WTC11 (cell line): ENCODE measurements around the gene USH2A. TPM values are rescaled to one million over a fixed set of nuclear protein-coding genes. Genes with fewer than 3 reads are reported as not detected.

ENCODE experiments used
- ATAC-seq: fragments of 200-7000 bp; cut with Tn5 transposase; 2 replicates; pipeline ENCODE4 v1.10.0; 2021; ENCODE audit warnings: mild to moderate bottlenecking, moderate library complexity
- CTCF ChIA-PET: fragments of 300-600 bp; sonication (Branson Sonifier 250); formaldehyde crosslinking; loops from one replicate; lab custom pipeline; 2021; ENCODE audit warnings: antibody characterized with exemption; lab: Charles Lee
- POLR2A ChIA-PET: fragments of 350-600 bp; sonication (Branson Sonifier 250); formaldehyde crosslinking; loops from one replicate; lab custom pipeline; 2021; ENCODE audit warnings: antibody characterized with exemption; lab: Charles Lee
- DNase-seq: peaks from one replicate; pipeline ENCODE4 v3.0.0; 2021; ENCODE audit warnings: low spot score
- H3K27ac Mint-ChIP-seq: 2 replicates; pipeline ENCODE4 v1.8.0; 2021; ENCODE audit warnings: mixed read lengths
- H3K27me3 Mint-ChIP-seq: 2 replicates; pipeline ENCODE4 v1.8.0; 2021; ENCODE audit warnings: low read depth, mild to moderate bottlenecking, moderate library complexity, mixed read lengths
- H3K36me3 Mint-ChIP-seq: 2 replicates; pipeline ENCODE4 v1.8.0; 2021; ENCODE audit warnings: mixed read lengths
- H3K4me1 Mint-ChIP-seq: 2 replicates; pipeline ENCODE4 v1.8.0; 2022; ENCODE audit warnings: mixed read lengths
- H3K4me3 Mint-ChIP-seq: 2 replicates; pipeline ENCODE4 v1.8.0; 2021; ENCODE audit warnings: mild to moderate bottlenecking, moderate library complexity, mixed read lengths
- H3K9me3 Mint-ChIP-seq: 2 replicates; pipeline ENCODE4 v1.8.0; 2021; ENCODE audit warnings: mixed read lengths
- ESRRA ChIP-seq: sonication (generic); formaldehyde crosslinking; IDR thresholded peaks from 2 replicates; pipeline ENCODE4 v1.8.1; 2022; ENCODE audit warnings: mild to moderate bottlenecking, missing genetic modification reagents, borderline replicate concordance
- FOXJ3 ChIP-seq: sonication (generic); formaldehyde crosslinking; IDR thresholded peaks from 2 replicates; pipeline ENCODE4 v1.9.0; 2021; ENCODE audit warnings: missing genetic modification reagents, mild to moderate bottlenecking, borderline replicate concordance
- FOXP1 ChIP-seq: sonication (generic); formaldehyde crosslinking; IDR thresholded peaks from 2 replicates; pipeline ENCODE4 v1.8.0; 2022; ENCODE audit warnings: missing genetic modification reagents, mild to moderate bottlenecking, moderate library complexity, borderline replicate concordance
- IRF2 ChIP-seq: sonication (generic); formaldehyde crosslinking; IDR thresholded peaks from 2 replicates; pipeline ENCODE4 v1.8.0; 2022; ENCODE audit warnings: low read depth, missing genetic modification reagents, borderline replicate concordance
- JAZF1 ChIP-seq: fragments of 250-450 bp; sonication (Bioruptor Pico); IDR thresholded peaks from 2 replicates; pipeline ENCODE4 v1.9.0; 2021; ENCODE audit warnings: moderate library complexity, mild to moderate bottlenecking, inconsistent platforms
- NFE2L1 ChIP-seq: sonication (generic); formaldehyde crosslinking; IDR thresholded peaks from 2 replicates; pipeline ENCODE4 v1.8.1; 2023; ENCODE audit warnings: missing genetic modification reagents
- NR2C2 ChIP-seq: sonication (generic); formaldehyde crosslinking; IDR thresholded peaks from 2 replicates; pipeline ENCODE4 v1.8.0; 2022; ENCODE audit warnings: mild to moderate bottlenecking, missing genetic modification reagents
- PRRX2 ChIP-seq: fragments of 250-450 bp; sonication (Bioruptor Pico); IDR thresholded peaks from 2 replicates; pipeline ENCODE4 v1.8.0; 2021; ENCODE audit warnings: mild to moderate bottlenecking
- SMAD3 ChIP-seq: sonication (generic); formaldehyde crosslinking; IDR thresholded peaks from 2 replicates; pipeline ENCODE4 v1.8.0; 2022; ENCODE audit warnings: missing genetic modification reagents, mild to moderate bottlenecking, borderline replicate concordance
- SP1 ChIP-seq: sonication (generic); formaldehyde crosslinking; conservative IDR thresholded peaks from 2 replicates; pipeline ENCODE4 v1.8.1; 2022; ENCODE audit warnings: missing genetic modification reagents
- TCF7 ChIP-seq: sonication (generic); formaldehyde crosslinking; IDR thresholded peaks from 2 replicates; pipeline ENCODE4 v1.8.0; 2022; ENCODE audit warnings: mild to moderate bottlenecking, low read depth, missing genetic modification reagents, moderate library complexity
- ZNF121 ChIP-seq: sonication (generic); formaldehyde crosslinking; IDR thresholded peaks from 2 replicates; pipeline ENCODE4 v1.8.0; 2023; ENCODE audit warnings: missing genetic modification reagents
- ZNF263 ChIP-seq: sonication (generic); formaldehyde crosslinking; IDR thresholded peaks from 2 replicates; pipeline ENCODE4 v1.8.1; 2022; ENCODE audit warnings: low read depth, mild to moderate bottlenecking, moderate library complexity, missing genetic modification reagents
- ZNF671 ChIP-seq: fragments of 250-450 bp; sonication (Bioruptor Pico); IDR thresholded peaks from 2 replicates; pipeline ENCODE4 v1.8.0; 2021; ENCODE audit warnings: mild to moderate bottlenecking
- total RNA-seq: library from RNA; stranded (reverse); gene quantifications from 3 replicates; pipeline ENCODE4 v1.2.3, GENCODE V29; 2021
- TF ChIP-seq, protein P1 (sequence below): sonication (generic); formaldehyde crosslinking; IDR thresholded peaks from 2 replicates; pipeline ENCODE4 v1.8.1; 2023; ENCODE audit warnings: mild to moderate bottlenecking, missing genetic modification reagents
- TF ChIP-seq, protein P2 (sequence below): sonication (generic); formaldehyde crosslinking; IDR thresholded peaks from 2 replicates; pipeline ENCODE4 v1.8.1; 2023; ENCODE audit warnings: mild to moderate bottlenecking, missing genetic modification reagents, borderline replicate concordance
- TF ChIP-seq, protein P3 (sequence below): fragments of 250-450 bp; sonication (Bioruptor Pico); IDR thresholded peaks from 2 replicates; pipeline ENCODE4 v1.8.0; 2021; ENCODE audit warnings: mild to moderate bottlenecking
- TF ChIP-seq, protein P4 (sequence below): fragments of 250-450 bp; sonication (Bioruptor Pico); IDR thresholded peaks from 2 replicates; pipeline ENCODE4 v2.1.2; 2022; ENCODE audit warnings: mild to moderate bottlenecking, moderate library complexity
- TF ChIP-seq, protein P5 (sequence below): sonication (generic); formaldehyde crosslinking; IDR thresholded peaks from 2 replicates; pipeline ENCODE4 v1.8.0; 2022; ENCODE audit warnings: mild to moderate bottlenecking, missing genetic modification reagents
- TF ChIP-seq, protein P6 (sequence below): sonication (generic); formaldehyde crosslinking; IDR thresholded peaks from 2 replicates; pipeline ENCODE4 v1.8.1; 2023; ENCODE audit warnings: mild to moderate bottlenecking, moderate library complexity, missing genetic modification reagents
- TF ChIP-seq, protein P7 (sequence below): sonication (generic); formaldehyde crosslinking; IDR thresholded peaks from 2 replicates; pipeline ENCODE4 v1.8.0; 2022; ENCODE audit warnings: mild to moderate bottlenecking, missing genetic modification reagents
- TF ChIP-seq, protein P8 (sequence below): fragments of 250-450 bp; sonication (Bioruptor Pico); IDR thresholded peaks from 2 replicates; pipeline ENCODE4 v1.9.0; 2021; ENCODE audit warnings: mild to moderate bottlenecking

Gene USH2A
- total RNA-seq, 1 experiment from 2014 or later, result 0.37 TPM

DNA sequence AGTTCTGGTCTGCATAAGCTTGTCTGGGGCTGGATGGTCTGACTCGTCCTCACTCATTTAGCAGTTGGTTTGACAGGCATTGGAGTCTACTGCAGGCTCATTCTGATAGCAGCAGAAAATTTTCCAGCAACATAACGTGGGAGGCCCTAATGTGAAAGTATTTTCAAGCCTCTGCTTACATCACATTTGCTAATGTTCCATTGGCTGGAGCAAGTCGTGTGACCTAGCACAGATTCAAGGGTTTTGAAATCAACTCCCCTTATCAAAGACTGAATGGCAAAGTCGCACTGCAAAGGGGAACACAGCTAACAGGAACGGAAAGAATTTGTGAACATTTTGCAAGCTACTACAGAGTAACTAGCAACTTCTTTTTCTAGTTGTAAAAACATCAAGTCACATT is 2.3 kb upstream of the USH2A start:
- CTCF ChIA-PET, result no interaction called here
- Mint-ChIP-seq H3K4me1 (peaks cover 13% of the 10 kb centered on the region), H3K9me3 (no peaks in the 10 kb centered on the region)
- TF ChIP-seq JAZF1 (CRISPR knock-in tag) (no peak), ZNF263 (no peak), NFE2L1 (CRISPR knock-in tag) (no peak), SMAD3 (CRISPR knock-in tag) (no peak), ZNF121 (CRISPR knock-in tag) (no peak), TCF7 (CRISPR knock-in tag) (no peak), ESRRA (CRISPR knock-in tag) (no peak), FOXJ3 (CRISPR knock-in tag) (no peak)
- TF ChIP-seq, protein P1, sequence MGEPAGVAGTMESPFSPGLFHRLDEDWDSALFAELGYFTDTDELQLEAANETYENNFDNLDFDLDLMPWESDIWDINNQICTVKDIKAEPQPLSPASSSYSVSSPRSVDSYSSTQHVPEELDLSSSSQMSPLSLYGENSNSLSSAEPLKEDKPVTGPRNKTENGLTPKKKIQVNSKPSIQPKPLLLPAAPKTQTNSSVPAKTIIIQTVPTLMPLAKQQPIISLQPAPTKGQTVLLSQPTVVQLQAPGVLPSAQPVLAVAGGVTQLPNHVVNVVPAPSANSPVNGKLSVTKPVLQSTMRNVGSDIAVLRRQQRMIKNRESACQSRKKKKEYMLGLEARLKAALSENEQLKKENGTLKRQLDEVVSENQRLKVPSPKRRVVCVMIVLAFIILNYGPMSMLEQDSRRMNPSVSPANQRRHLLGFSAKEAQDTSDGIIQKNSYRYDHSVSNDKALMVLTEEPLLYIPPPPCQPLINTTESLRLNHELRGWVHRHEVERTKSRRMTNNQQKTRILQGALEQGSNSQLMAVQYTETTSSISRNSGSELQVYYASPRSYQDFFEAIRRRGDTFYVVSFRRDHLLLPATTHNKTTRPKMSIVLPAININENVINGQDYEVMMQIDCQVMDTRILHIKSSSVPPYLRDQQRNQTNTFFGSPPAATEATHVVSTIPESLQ, result no peak
- TF ChIP-seq, protein P2, sequence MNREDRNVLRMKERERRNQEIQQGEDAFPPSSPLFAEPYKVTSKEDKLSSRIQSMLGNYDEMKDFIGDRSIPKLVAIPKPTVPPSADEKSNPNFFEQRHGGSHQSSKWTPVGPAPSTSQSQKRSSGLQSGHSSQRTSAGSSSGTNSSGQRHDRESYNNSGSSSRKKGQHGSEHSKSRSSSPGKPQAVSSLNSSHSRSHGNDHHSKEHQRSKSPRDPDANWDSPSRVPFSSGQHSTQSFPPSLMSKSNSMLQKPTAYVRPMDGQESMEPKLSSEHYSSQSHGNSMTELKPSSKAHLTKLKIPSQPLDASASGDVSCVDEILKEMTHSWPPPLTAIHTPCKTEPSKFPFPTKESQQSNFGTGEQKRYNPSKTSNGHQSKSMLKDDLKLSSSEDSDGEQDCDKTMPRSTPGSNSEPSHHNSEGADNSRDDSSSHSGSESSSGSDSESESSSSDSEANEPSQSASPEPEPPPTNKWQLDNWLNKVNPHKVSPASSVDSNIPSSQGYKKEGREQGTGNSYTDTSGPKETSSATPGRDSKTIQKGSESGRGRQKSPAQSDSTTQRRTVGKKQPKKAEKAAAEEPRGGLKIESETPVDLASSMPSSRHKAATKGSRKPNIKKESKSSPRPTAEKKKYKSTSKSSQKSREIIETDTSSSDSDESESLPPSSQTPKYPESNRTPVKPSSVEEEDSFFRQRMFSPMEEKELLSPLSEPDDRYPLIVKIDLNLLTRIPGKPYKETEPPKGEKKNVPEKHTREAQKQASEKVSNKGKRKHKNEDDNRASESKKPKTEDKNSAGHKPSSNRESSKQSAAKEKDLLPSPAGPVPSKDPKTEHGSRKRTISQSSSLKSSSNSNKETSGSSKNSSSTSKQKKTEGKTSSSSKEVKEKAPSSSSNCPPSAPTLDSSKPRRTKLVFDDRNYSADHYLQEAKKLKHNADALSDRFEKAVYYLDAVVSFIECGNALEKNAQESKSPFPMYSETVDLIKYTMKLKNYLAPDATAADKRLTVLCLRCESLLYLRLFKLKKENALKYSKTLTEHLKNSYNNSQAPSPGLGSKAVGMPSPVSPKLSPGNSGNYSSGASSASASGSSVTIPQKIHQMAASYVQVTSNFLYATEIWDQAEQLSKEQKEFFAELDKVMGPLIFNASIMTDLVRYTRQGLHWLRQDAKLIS (CRISPR knock-in tag), result no peak
- TF ChIP-seq, protein P3, sequence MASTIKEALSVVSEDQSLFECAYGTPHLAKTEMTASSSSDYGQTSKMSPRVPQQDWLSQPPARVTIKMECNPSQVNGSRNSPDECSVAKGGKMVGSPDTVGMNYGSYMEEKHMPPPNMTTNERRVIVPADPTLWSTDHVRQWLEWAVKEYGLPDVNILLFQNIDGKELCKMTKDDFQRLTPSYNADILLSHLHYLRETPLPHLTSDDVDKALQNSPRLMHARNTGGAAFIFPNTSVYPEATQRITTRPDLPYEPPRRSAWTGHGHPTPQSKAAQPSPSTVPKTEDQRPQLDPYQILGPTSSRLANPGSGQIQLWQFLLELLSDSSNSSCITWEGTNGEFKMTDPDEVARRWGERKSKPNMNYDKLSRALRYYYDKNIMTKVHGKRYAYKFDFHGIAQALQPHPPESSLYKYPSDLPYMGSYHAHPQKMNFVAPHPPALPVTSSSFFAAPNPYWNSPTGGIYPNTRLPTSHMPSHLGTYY (CRISPR knock-in tag), result no peak
- TF ChIP-seq, protein P4, sequence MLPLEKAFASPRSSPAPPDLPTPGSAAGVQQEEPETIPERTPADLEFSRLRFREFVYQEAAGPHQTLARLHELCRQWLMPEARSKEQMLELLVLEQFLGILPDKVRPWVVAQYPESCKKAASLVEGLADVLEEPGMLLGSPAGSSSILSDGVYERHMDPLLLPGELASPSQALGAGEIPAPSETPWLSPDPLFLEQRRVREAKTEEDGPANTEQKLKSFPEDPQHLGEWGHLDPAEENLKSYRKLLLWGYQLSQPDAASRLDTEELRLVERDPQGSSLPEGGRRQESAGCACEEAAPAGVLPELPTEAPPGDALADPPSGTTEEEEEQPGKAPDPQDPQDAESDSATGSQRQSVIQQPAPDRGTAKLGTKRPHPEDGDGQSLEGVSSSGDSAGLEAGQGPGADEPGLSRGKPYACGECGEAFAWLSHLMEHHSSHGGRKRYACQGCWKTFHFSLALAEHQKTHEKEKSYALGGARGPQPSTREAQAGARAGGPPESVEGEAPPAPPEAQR, result no peak
- TF ChIP-seq, protein P5, sequence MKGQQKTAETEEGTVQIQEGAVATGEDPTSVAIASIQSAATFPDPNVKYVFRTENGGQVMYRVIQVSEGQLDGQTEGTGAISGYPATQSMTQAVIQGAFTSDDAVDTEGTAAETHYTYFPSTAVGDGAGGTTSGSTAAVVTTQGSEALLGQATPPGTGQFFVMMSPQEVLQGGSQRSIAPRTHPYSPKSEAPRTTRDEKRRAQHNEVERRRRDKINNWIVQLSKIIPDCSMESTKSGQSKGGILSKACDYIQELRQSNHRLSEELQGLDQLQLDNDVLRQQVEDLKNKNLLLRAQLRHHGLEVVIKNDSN (CRISPR knock-in tag), result no peak
- TF ChIP-seq, all 79 proteins: peak for 0
- POLR2A ChIA-PET, result no interaction called here
- Mint-ChIP-seq H3K36me3 (no peaks in the 10 kb centered on the region), H3K27me3 (no peaks in the 10 kb centered on the region), H3K27ac (no peak overlapping the region), H3K4me3 (no peak overlapping the region)
- DNase-seq, result no peak
- ATAC-seq, result peak; percentile 45

DNA sequence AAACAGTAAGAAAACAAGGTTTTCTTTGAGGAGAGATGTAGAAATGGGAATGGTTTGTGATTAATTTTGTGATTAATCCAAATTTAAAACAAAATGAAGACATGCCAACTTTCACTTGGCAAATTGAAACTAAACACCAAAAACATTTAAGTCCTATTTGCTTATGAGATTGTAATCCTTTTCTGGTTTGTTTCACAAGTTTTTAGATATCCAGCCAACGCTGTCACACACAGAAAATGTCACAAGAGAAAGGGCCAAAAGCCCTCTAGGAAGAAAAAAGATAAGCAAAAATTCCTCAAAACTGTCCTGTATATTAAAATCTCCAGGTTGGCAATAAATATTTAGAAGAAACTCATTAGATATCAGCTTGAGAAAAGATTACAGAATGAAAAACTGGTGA is 2.5 kb downstream of the USH2A start:
- H3K4me1 Mint-ChIP-seq, result peaks cover 18% of the 10 kb centered on the region
- H3K36me3 Mint-ChIP-seq, result no peaks in the 10 kb centered on the region
- no peak overlapping the region for H3K4me3 Mint-ChIP-seq
- no peak for ATAC-seq
- CTCF ChIA-PET, result no interaction called here
- no peak overlapping the region for H3K27ac Mint-ChIP-seq
- H3K27me3 Mint-ChIP-seq, result no peaks in the 10 kb centered on the region
- H3K9me3 Mint-ChIP-seq, result no peaks in the 10 kb centered on the region
- DNase-seq, result no peak
- no peak for TF ChIP-seq FOXP1 (CRISPR knock-in tag)
- TF ChIP-seq SP1 (CRISPR knock-in tag), result no peak
- TF ChIP-seq ZNF121 (CRISPR knock-in tag), result no peak
- no peak for TF ChIP-seq IRF2 (CRISPR knock-in tag)
- TF ChIP-seq PRRX2 (CRISPR knock-in tag), result no peak
- TF ChIP-seq SMAD3 (CRISPR knock-in tag), result no peak
- no peak for TF ChIP-seq NR2C2 (CRISPR knock-in tag)
- no peak for TF ChIP-seq ZNF671 (CRISPR knock-in tag)
- TF ChIP-seq, protein P6, sequence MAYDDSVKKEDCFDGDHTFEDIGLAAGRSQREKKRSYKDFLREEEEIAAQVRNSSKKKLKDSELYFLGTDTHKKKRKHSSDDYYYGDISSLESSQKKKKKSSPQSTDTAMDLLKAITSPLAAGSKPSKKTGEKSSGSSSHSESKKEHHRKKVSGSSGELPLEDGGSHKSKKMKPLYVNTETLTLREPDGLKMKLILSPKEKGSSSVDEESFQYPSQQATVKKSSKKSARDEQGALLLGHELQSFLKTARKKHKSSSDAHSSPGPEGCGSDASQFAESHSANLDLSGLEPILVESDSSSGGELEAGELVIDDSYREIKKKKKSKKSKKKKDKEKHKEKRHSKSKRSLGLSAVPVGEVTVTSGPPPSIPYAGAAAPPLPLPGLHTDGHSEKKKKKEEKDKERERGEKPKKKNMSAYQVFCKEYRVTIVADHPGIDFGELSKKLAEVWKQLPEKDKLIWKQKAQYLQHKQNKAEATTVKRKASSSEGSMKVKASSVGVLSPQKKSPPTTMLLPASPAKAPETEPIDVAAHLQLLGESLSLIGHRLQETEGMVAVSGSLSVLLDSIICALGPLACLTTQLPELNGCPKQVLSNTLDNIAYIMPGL, result no peak
- TF ChIP-seq, protein P7, sequence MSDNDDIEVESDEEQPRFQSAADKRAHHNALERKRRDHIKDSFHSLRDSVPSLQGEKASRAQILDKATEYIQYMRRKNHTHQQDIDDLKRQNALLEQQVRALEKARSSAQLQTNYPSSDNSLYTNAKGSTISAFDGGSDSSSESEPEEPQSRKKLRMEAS, result no peak
- TF ChIP-seq, protein P8, sequence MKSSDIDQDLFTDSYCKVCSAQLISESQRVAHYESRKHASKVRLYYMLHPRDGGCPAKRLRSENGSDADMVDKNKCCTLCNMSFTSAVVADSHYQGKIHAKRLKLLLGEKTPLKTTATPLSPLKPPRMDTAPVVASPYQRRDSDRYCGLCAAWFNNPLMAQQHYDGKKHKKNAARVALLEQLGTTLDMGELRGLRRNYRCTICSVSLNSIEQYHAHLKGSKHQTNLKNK (CRISPR knock-in tag), result no peak
- TF ChIP-seq, all 79 proteins: peak for 0
- POLR2A ChIA-PET, result interaction anchor here (0.6 kb wide), 1 partner anchor 319 kb away, joined by 3 read pairs; no protein-coding TSS in a partner anchor
